IMR-90 (cell line): ENCODE data around the gene EPN2. TPM values are rescaled to one million over a fixed set of nuclear protein-coding genes. Genes with fewer than 3 reads are reported as not detected.

Source experiments
- ATAC-seq: fragments of 200-7000 bp; cut with Tn5 transposase; 2 replicates; pipeline ENCODE4 v1.9.1; 2020; ENCODE audit warnings: low read depth, mild to moderate bottlenecking, moderate library complexity
- BruUV-seq: library from RNA; stranded (reverse); fragments of 400-500 nt; replicated peaks from 2 replicates; lab custom pipeline; 2021; lab: Mats Ljungman, UMichigan
- CTCF ChIA-PET: fragments of 300-600 bp; formaldehyde crosslinking; extraction: SDS; loops from one replicate; lab custom pipeline; 2021; ENCODE audit warnings: antibody characterized with exemption; lab: Yijun Ruan, JAX
- POLR2A ChIA-PET: fragments of 300-600 bp; sonication (Branson Sonifier 250); formaldehyde crosslinking; loops from one replicate; lab custom pipeline; 2022; ENCODE audit warnings: antibody characterized with exemption; ENCODE audit not compliant: unreplicated experiment; lab: Charles Lee
- DNase-seq: peaks from one replicate; pipeline ENCODE4 v3.0.0; 2013
- H2AFZ ChIP-seq: replicated peaks from 2 replicates; pipeline ENCODE3; 2013; ENCODE audit warnings: low read length, mild to moderate bottlenecking; ENCODE audit not compliant: poor library complexity
- H2AK5ac ChIP-seq: 2 replicates; pipeline ENCODE4 v1.6.1; 2013; ENCODE audit warnings: low read depth, low read length, inconsistent platforms
- H2AK9ac ChIP-seq: replicated peaks from 2 replicates; pipeline ENCODE3; 2013; ENCODE audit warnings: mild to moderate bottlenecking, low read depth, low read length, moderate library complexity; ENCODE audit not compliant: poor library complexity
- H2BK120ac ChIP-seq: 2 replicates; pipeline ENCODE4 v1.6.1; 2013; ENCODE audit warnings: low read depth, low read length, inconsistent platforms
- H2BK15ac ChIP-seq: 3 replicates; pipeline ENCODE4 v1.6.1; 2013; ENCODE audit warnings: low read depth, low read length, inconsistent platforms
- H2BK20ac ChIP-seq: 2 replicates; pipeline ENCODE4 v1.6.1; 2013; ENCODE audit warnings: low read depth, mild to moderate bottlenecking, inconsistent platforms, low read length, moderate library complexity
- H2BK5ac ChIP-seq: 2 replicates; pipeline ENCODE4 v1.6.1; 2013; ENCODE audit warnings: mild to moderate bottlenecking, low read depth, low read length, inconsistent platforms; ENCODE audit not compliant: poor library complexity, severe bottlenecking
- H3K14ac ChIP-seq: replicated peaks from 2 replicates; pipeline ENCODE4 v1.6.1; 2013; ENCODE audit warnings: low read depth, low read length, inconsistent platforms
- H3K18ac ChIP-seq: 2 replicates; pipeline ENCODE4 v1.6.1; 2013; ENCODE audit warnings: low read depth, low read length, control low read depth
- H3K23ac ChIP-seq: 2 replicates; pipeline ENCODE4 v1.6.1; 2013; ENCODE audit warnings: low read depth, low read length, inconsistent platforms
- H3K27ac ChIP-seq: 2 replicates; pipeline ENCODE4 v1.5.1; 2013; ENCODE audit warnings: mild to moderate bottlenecking, control low read depth, low read length; ENCODE audit not compliant: insufficient read depth
- H3K27me3 ChIP-seq: 2 replicates; pipeline ENCODE4 v1.6.1; 2013; ENCODE audit warnings: low read length; ENCODE audit not compliant: control insufficient read depth, insufficient read depth
- H3K36me3 ChIP-seq: 2 replicates; pipeline ENCODE4 v1.6.1; 2013; ENCODE audit warnings: low read length, mixed read lengths; ENCODE audit not compliant: control insufficient read depth, insufficient read depth
- H3K4ac ChIP-seq: 2 replicates; pipeline ENCODE4 v1.6.1; 2013; ENCODE audit warnings: low read depth, low read length, inconsistent platforms
- H3K4me1 ChIP-seq: 2 replicates; pipeline ENCODE4 v1.6.1; 2013; ENCODE audit warnings: low read length, mixed read lengths; ENCODE audit not compliant: control insufficient read depth, insufficient read depth
- H3K4me2 ChIP-seq: 2 replicates; pipeline ENCODE4 v1.6.1; 2013; ENCODE audit warnings: low read depth, mild to moderate bottlenecking, control low read depth, low read length, moderate library complexity
- H3K4me3 ChIP-seq: 2 replicates; pipeline ENCODE4 v1.5.1; 2013; ENCODE audit warnings: low read depth, mild to moderate bottlenecking, control low read depth, low read length, moderate library complexity; ENCODE audit not compliant: insufficient read depth
- H3K56ac ChIP-seq: 2 replicates; pipeline ENCODE4 v1.6.1; 2013; ENCODE audit warnings: low read length, inconsistent platforms; ENCODE audit not compliant: insufficient read depth; ENCODE audit errors: extremely low read depth
- H3K79me1 ChIP-seq, 2 experiments: 2 replicates each; pipeline ENCODE4 v1.6.1; 2013; ENCODE audit warnings: low read length in 2 of 2, inconsistent platforms in 1 of 2, low read depth in 1 of 2
- H3K9ac ChIP-seq: 2 replicates; pipeline ENCODE4 v1.6.1; 2013; ENCODE audit warnings: low read depth, low read length, control low read depth
- H3K9me1 ChIP-seq: 2 replicates; pipeline ENCODE4 v1.6.1; 2013; ENCODE audit warnings: low read length, inconsistent platforms; ENCODE audit not compliant: insufficient read depth
- H3K9me3 ChIP-seq: 2 replicates; pipeline ENCODE4 v1.6.1; 2013; ENCODE audit warnings: low read length; ENCODE audit not compliant: control insufficient read depth, insufficient read depth
- H4K20me1 ChIP-seq: 2 replicates; pipeline ENCODE4 v1.6.1; 2013; ENCODE audit warnings: low read length, inconsistent platforms; ENCODE audit not compliant: insufficient read depth
- H4K5ac ChIP-seq: 2 replicates; pipeline ENCODE4 v1.6.1; 2013; ENCODE audit warnings: mild to moderate bottlenecking, low read depth, low read length, control low read depth
- H4K8ac ChIP-seq, 2 experiments: 2 replicates each; pipeline ENCODE4 v1.6.1; 2013; ENCODE audit warnings: low read depth in 2 of 2, low read length in 2 of 2, control low read depth in 1 of 2, inconsistent platforms in 1 of 2
- H4K91ac ChIP-seq: 2 replicates; pipeline ENCODE4 v1.6.1; 2013; ENCODE audit warnings: low read depth, low read length, inconsistent platforms; ENCODE audit not compliant: insufficient read depth
- RCOR1 ChIP-seq: IDR thresholded peaks from 2 replicates; pipeline ENCODE4 v1.6.1; 2012; ENCODE audit warnings: mild to moderate bottlenecking, low read length, improper control_type of control experiment; ENCODE audit not compliant: insufficient replicate concordance
- WGBS, 2 experiments: methylation state at CpG; one replicate each; pipeline versions ENCODE4 v1.1.5 to v1.1.7; 2013; ENCODE audit warnings: missing lambda C conversion rate in 2 of 2; ENCODE audit not compliant: insufficient read length in 1 of 2; ENCODE audit errors: extremely low coverage in 2 of 2; 5-methylcytosine and 5-hydroxymethylcytosine counted together
- dilution Hi-C: fragments of 300-500 bp; cut with HindIII; formaldehyde crosslinking; loops from one replicate; pipeline ENCODE4 v1.14.3; 2018; ENCODE audit warnings: low sequenced_read_pairs; ENCODE audit not compliant: unreplicated experiment
- in situ Hi-C: fragments of 300-500 bp; cut with MboI; formaldehyde crosslinking; loops from 3 replicates; pipeline ENCODE4 v1.14.3; 2019; ENCODE audit warnings: low sequenced_read_pairs, inconsistent platforms, mixed read lengths
- intact Hi-C: fragments of 100-400 bp; cut with micrococcal nuclease; formaldehyde crosslinking; loops from 2 replicates; pipeline ENCODE4 v1.10.0; 2022
- polyA plus RNA-seq, 3 experiments: library from polyadenylated mRNA; depleted of rRNA; stranded (reverse); fragments of >200 nt; gene quantifications; 2 replicates each; pipeline ENCODE4 v1.2.3, GENCODE V29; 2012; ENCODE audit warnings: low replicate concordance in 1 of 3
- total RNA-seq: library from RNA; depleted of rRNA; stranded (reverse); fragments of >200 nt; gene quantifications from 2 replicates; pipeline ENCODE4 v1.2.3, GENCODE V29; 2012

EPN2 gene
- total and polyA plus RNA-seq, 2 of the 4 experiments (the other 2 are of a cell fraction) = 14.9 to 25.3 TPM

DNA sequence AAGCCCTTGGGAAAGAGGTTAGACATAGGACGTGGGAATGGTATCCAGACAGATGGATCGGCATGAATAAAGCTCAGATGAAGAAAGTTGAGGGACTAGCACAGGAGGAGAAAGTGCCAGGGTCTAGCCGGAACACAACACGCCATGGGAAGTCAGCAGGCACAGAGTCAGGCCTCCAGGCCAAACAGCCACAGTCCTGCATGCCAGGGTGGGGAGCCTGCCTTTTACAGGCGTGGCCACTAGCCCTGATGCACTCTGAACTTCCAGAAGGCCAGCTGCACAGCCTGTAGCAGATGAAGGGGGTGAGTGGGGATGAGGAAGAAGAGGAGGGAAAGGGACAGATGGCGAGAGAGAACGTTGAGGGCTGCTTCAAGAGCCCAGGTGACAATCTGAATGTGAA lies 120.2 kb downstream of the EPN2 start:
- Histone ChIP-seq H2BK20ac (no peak overlapping the region), H3K18ac (no peak overlapping the region), H3K4me1 (no peaks in the 10 kb centered on the region), H2AK5ac (no peak overlapping the region), H3K27me3 (no peaks in the 10 kb centered on the region), H3K23ac (no peak overlapping the region), H2AFZ (no peak overlapping the region), H3K27ac (no peak overlapping the region), H2BK5ac (no peak overlapping the region), H3K9ac (no peak overlapping the region), H4K8ac (no peak overlapping the region), H3K9me3 (no peaks in the 10 kb centered on the region), H3K36me3 (peaks cover 6% of the 10 kb centered on the region), H2AK9ac (peak overlapping the region; percentile 7), H3K9me1 (peaks cover 9% of the 10 kb centered on the region), H3K79me1 (peaks cover 4 to 11% of the 10 kb centered on the region in 2 experiments; a peak in 3 of 4 replicates), H4K5ac (no peak overlapping the region), H3K4me3 (no peak overlapping the region), H4K20me1 (no peaks in the 10 kb centered on the region; the same call in 1 of the 2 replicates), H3K4me2 (no peak overlapping the region), H3K14ac (no peak overlapping the region), H3K4ac (no peak overlapping the region), H2BK120ac (no peak overlapping the region), H4K91ac (no peak overlapping the region), H3K56ac (no peak overlapping the region), H2BK15ac (no peak overlapping the region)
- DNase-seq = no peak
- in situ Hi-C loops = no loop called here
- BruUV-seq = no TSS peak
- POLR2A ChIA-PET = no interaction called here
- dilution Hi-C loops = no loop called here
- WGBS, 2 experiments = 100% methylated on average over 3 of the region's 7 CpGs; no CpG with 5 or more reads in 1 of the 2 experiments
- TF ChIP-seq RCOR1 = no peak
- CTCF ChIA-PET = no interaction called here
- no peak for ATAC-seq
- intact Hi-C loops = no loop called here
